Measurements from ENCODE around the gene BAG1.

The BAG1 gene

GRCh38 chr9:33264473-33265177, at the start of gene BAG1, which contains the start of gene CHMP5:
Gene BAG1 (minus strand): TSS chr9:33264708.
Gene CHMP5 (plus strand): TSS chr9:33265049. CDS start chr9:33265079, 30 bp downstream.
- DNase-seq (ENCODE audit: low read depth in 2 of 3, low spot score in 2 of 3), result peak; percentile 98

DNA sequence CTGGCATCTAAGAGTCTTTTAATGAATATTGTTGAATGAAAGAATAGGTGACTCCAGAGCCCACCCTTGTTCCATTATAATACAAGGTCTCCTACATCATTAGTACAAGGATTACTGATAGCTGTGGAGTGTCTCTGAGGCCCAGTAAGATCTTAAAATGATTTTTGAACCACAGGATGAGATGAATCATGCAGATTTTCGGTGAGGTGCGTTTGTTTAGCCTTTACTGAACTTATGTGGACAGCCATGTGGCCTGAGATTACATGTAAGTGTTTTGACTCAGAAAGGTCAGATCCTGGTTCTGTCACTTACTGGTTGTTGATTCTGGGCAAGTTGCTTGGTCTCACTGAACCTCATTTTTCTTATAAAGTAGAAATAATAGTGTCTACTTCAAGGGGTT, 47.4 kb upstream of the BAG1 start:
- DNase-seq (ENCODE audit: low read depth in 2 of 3, low spot score in 2 of 3), result no peak

DNA sequence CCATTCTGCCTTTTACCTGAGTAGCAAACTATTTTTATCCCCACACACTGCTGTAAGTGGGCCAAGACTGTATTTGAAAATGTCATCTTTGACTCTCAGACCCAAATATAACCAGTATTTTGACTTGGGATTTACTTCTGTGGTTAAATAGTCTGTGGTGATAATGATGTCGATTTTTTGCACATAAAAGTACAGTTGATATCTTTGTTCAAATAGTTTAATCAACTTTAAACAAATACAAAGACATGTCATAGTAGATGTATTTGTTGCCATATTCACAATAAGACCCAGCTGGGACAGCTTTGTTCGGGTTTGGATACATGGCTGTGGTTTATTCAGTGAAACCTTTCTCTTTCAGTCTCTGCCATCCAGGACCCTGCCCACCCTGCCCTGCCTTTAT, 46.2 kb upstream of the BAG1 start:
- DNase-seq (ENCODE audit: low read depth in 2 of 3, low spot score in 2 of 3), result no peak

GRCh38 chr9:33309903-33310302, 45.4 kb upstream of the BAG1 start:
- no peak for DNase-seq (ENCODE audit: low read depth in 2 of 3, low spot score in 2 of 3)

DNA sequence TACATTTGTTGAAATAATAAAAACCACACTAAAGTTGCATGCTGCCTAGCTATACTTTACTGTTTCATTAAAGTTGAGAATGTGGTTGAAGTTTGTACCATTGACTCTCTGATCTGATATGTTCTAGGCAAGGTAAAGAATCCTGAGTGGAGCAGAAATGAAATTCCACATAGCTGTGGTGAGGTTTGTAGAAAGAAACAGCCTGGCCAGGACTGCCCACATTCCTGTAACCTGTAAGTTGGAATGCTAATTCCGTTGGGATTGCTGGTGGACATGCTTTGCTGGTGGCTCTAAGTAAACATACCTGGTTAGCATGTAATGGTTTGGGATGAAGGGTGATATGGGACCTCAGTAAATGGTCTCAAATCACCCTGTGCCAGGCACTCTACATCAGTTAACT, 42.6 kb upstream of the BAG1 start:
- DNase-seq (ENCODE audit: low read depth in 2 of 3, low spot score in 2 of 3), result no peak

DNA sequence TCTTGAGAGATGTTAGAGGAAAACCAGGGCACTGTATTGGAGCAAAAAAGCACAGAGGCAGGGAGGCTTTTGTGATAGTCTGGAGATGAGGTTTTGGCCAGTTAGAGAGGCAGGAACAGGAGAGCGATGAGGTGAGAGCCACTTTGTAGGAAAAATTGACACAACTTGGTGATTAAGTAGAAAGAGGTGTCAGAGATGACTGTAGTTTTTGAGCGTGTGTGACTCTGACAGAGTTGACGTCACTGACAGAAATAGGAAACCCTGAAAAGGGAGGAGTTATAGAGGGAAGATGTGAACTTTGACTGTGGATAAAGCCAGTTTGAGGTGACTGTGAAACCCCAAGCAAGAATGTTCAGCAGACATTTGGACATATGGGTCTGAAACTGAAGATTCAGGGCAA, 41.5 kb upstream of the BAG1 start:
- no peak for DNase-seq (ENCODE audit: low read depth in 2 of 3, low spot score in 2 of 3)

DNA sequence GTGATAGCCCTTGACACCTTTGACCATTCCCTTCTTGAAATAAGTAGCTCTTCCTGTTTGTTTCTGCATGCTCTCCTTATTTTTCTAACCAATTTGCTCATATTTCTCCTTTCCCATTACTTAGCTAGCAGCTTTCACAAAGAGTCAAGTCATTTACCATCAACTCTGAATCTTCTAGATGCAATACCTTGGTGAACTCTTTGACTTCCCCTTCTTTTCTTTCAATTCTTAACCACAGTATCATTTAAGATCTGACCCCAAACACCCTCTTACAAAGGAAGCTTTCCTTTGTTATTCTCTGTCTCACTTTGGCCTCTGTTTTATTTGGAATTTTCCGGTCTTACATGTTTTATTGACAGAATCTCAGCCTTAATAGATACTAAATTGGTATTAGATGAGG, 39.9 kb upstream of the BAG1 start:
- DNase-seq (ENCODE audit: low read depth in 2 of 3, low spot score in 2 of 3), result no peak

- no peak for DNase-seq (ENCODE audit: low read depth in 2 of 3, low spot score in 2 of 3)
Measured at GRCh38 chr9:33300546-33300945, 36.0 kb upstream of the BAG1 start.

GRCh38 chr9:33297432-33297831, 32.9 kb upstream of the BAG1 start:
- no peak for DNase-seq (ENCODE audit: low read depth in 2 of 3, low spot score in 2 of 3)

DNA sequence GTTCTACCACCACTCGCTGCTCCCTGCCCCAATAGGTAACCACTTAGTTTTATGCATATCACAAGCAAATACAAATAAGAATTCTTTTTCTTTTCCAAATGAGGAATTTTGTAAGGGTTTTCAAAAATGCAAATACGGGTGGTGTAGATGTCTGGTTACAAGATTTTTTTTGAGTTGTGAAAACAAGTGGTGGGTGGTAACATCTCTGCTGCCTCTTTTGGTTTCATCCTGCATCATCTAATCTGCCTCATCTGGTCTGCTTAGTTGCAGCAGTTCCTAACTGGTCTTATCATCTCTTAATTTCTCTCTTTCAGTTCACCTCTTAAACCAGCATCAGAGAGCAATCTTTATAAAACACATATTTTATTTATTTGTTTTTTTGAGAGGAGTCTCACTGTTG, 31.1 kb upstream of the BAG1 start:
- DNase-seq (ENCODE audit: low read depth in 2 of 3, low spot score in 2 of 3), result no peak

DNA sequence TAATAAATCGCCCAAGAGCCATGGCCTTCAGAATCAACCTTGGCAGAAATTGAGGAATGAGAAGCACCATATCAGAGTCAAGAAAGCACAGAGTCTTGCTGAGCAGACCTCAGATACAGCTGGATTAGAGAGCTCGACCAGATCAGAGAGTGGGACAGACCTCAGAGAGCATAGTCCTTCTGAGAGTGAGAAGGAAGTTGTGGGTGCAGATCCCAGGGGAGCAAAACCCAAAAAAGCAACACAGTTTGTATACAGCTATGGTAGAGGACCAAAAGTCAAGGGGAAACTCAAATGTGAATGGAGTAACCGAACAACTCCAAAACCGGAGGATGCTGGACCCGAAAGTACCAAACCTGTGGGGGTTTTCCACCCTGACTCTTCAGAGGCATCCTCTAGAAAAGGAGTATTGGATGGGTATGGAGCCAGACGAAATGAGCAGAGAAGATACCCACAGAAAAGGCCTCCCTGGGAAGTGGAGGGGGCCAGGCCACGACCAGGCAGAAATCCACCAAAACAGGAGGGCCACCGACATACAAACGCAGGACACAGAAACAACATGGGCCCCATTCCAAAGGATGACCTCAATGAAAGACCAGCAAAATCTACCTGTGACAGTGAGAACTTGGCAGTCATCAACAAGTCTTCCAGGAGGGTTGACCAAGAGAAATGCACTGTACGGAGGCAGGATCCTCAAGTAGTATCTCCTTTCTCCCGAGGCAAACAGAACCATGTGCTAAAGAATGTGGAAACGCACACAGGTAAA, 30.3 kb upstream of the BAG1 start:
- no peak for DNase-seq (ENCODE audit: low read depth in 2 of 3, low spot score in 2 of 3)

GRCh38 chr9:33293782-33294181, 29.3 kb upstream of the BAG1 start:
- DNase-seq (ENCODE audit: low read depth in 2 of 3, low spot score in 2 of 3), result no peak

GRCh38 chr9:33291901-33292300, 27.4 kb upstream of the BAG1 start:
- no peak for DNase-seq (ENCODE audit: low read depth in 2 of 3, low spot score in 2 of 3)

- no peak for DNase-seq (ENCODE audit: low read depth in 2 of 3, low spot score in 2 of 3)
Measured at GRCh38 chr9:33291031-33291397, 26.5 kb upstream of the BAG1 start.

GRCh38 chr9:33290247-33291030, 25.9 kb upstream of the BAG1 start, which contains the start of gene NFX1:
Gene NFX1 (plus strand): TSS chr9:33290516. CDS start chr9:33290573, 57 bp downstream.
- peak; percentile 87 to 96 (median 95) for DNase-seq (ENCODE audit: low read depth in 2 of 3, low spot score in 2 of 3)

GRCh38 chr9:33289936-33290246, 25.4 kb upstream of the BAG1 start:
- DNase-seq (ENCODE audit: low read depth in 2 of 3, low spot score in 2 of 3), result no peak

- no peak for DNase-seq (ENCODE audit: low read depth in 2 of 3, low spot score in 2 of 3)
Measured at GRCh38 chr9:33289496-33289895, 25.0 kb upstream of the BAG1 start.

DNA sequence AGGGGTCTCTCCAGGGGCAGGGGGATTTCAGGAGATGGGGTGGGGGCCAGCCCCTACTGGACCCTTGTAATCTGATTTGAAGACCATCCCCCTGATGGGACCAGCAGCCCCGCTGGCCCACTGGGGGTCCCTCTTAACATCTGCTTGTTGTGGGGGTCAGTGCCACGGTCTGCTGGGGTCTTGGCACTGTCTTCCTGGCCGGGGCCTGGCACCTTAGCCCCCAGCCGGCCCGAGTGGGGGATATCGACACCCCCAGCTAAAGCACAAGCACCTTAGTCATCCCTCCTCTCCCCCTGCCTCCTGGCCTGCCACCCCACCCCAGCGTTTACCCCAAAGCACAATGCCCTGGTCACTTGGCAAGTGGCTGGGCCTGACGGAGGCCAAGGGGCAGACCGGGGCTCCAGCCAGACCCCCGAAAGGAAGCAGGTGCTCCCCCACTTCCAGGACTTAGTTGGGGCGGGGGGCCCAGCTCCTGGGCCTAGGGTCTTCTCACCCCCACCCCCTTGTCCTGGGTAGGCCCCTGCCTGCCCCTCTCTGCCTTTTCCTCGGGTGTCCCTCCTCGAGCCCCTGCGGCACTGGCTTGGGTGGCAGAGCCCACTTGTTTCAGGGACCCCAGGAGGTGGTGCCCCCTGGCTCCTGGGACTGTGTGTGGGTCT, 24.4 kb upstream of the BAG1 start:
- no peak for DNase-seq (ENCODE audit: low read depth in 2 of 3, low spot score in 2 of 3)

DNA sequence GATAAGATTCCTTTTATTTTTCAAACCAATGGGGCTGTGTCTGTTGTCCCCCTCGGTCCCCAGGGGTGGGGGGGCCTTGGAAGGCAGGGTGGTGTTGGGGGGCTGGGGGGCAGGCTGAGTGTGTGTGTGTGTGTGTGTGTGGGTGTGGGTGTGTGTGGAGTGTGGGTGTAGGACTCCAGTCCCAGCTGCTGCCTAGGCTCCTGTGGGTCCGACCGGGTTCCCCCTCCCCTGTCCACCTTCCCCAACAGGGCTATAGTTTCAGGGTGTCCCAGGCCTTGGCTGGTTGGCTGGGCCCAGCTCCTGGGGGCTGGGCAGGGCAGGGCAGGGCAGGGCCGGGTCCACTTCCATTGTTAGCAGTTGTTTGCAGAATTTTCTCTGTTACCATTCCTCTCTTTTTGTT, 23.7 kb upstream of the BAG1 start:
- DNase-seq (ENCODE audit: low read depth in 2 of 3, low spot score in 2 of 3), result no peak

DNA sequence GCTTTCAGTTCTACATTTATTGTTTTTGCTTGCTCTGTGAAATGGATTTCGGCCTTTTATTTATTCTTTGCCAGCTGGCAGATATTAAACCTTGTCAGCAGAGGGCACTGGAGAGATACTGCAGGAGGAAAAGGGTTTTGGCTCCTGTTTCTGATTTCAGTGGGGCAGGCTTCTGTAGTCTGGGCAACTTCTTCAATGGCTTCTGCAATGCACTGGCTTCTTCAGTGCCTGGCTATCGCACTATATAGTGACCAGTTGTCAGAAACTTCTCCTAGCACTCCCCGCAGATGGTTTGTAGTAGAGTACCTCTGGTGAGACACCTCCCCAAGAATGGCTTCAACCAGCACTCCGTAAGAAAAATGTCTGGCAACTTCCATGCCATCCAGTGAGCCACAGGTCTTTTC, 22.6 kb upstream of the BAG1 start:
- DNase-seq (ENCODE audit: low read depth in 2 of 3, low spot score in 2 of 3), result no peak

DNA sequence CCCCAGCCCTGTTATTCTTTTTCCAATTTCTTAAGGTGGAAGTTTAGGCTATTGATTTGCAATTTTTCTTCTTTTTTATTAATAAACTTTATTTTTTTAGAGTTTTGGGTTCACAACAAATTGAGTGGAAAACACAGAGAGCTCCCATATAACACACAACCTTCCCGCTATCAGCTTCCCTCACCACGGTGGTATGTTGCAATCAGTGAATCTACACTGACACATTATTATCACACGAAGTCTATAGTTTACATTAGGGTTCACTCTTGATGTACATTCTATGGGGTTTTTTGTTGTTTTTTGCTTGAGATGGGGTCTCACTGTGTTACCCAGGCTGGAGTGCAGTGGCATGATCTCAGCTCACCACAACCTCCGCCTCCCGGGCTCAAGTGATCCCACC, 21.0 kb upstream of the BAG1 start:
- no peak for DNase-seq (ENCODE audit: low read depth in 2 of 3, low spot score in 2 of 3)

DNA sequence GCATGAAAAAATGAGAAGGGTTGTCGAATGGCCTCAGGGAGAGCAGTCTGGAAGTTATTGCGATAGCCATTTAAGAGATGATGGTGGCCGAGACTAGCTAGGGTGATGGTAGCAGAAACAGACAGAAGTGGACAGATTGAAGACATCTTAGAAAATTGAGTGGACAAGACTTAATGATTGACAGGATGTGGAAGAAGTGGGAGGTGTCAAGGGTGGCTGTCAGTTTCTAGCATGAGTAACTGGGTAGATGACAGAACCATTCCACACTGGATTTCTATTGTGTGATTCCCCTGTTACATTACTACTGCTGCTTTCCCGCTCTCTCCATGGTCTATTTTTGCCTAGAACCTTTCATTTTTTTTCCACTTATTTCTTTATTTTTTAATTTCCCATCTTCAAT, 13.0 kb upstream of the BAG1 start:
- DNase-seq (ENCODE audit: low read depth in 2 of 3, low spot score in 2 of 3), result no peak

Measured in activated CD8-positive, alpha-beta memory T cell treated with anti-CD3 and anti-CD28 coated beads for 48 hours (primary cell).